Glutamatergic neuron (in vitro differentiated cells): Measurements from ENCODE around the gene TRPM2. TPM values are rescaled to one million over a fixed set of nuclear protein-coding genes. Genes with fewer than 3 reads are reported as not detected.

Experiments
- DNase-seq: peaks from one replicate; pipeline ENCODE4 v3.0.0; 2022
- H3K27ac Mint-ChIP-seq: one replicate; pipeline ENCODE4 v1.8.0; 2020; ENCODE audit warnings: mild to moderate bottlenecking, mixed read lengths, inconsistent platforms; ENCODE audit not compliant: unreplicated experiment
- H3K27me3 Mint-ChIP-seq: one replicate; pipeline ENCODE4 v1.8.0; 2020; ENCODE audit warnings: mild to moderate bottlenecking, moderate library complexity, mixed read lengths, inconsistent platforms; ENCODE audit not compliant: unreplicated experiment
- H3K36me3 Mint-ChIP-seq: one replicate; pipeline ENCODE4 v1.8.0; 2020; ENCODE audit warnings: mild to moderate bottlenecking, mixed read lengths, inconsistent platforms; ENCODE audit not compliant: unreplicated experiment
- H3K4me1 Mint-ChIP-seq: one replicate; pipeline ENCODE4 v1.8.0; 2020; ENCODE audit warnings: mild to moderate bottlenecking, low read depth, mixed read lengths, inconsistent platforms; ENCODE audit not compliant: unreplicated experiment
- H3K4me3 Mint-ChIP-seq: one replicate; pipeline ENCODE4 v1.8.0; 2020; ENCODE audit warnings: mild to moderate bottlenecking, mixed read lengths, inconsistent platforms; ENCODE audit not compliant: unreplicated experiment
- H3K9me3 Mint-ChIP-seq: one replicate; pipeline ENCODE4 v1.8.0; 2020; ENCODE audit warnings: mild to moderate bottlenecking, moderate library complexity, mixed read lengths, inconsistent platforms; ENCODE audit not compliant: unreplicated experiment
- total RNA-seq: library from RNA; stranded (reverse); fragmentation: NEBNext Ultra II Directional; extraction: Animal tissue kit (Norgen Biotek cat#: 25700); gene quantifications from one replicate; pipeline ENCODE4 v1.2.1, GENCODE V29; 2021; ENCODE audit not compliant: unreplicated experiment
- TF ChIP-seq, protein P1 (sequence below): fragments of 200-600 bp; sonication (generic); IDR thresholded peaks from one replicate; pipeline ENCODE4 v1.5.0; 2021; ENCODE audit not compliant: partially characterized antibody, unreplicated experiment

Gene TRPM2
- total RNA-seq, 1 donor from 2014 or later: not detected

DNA sequence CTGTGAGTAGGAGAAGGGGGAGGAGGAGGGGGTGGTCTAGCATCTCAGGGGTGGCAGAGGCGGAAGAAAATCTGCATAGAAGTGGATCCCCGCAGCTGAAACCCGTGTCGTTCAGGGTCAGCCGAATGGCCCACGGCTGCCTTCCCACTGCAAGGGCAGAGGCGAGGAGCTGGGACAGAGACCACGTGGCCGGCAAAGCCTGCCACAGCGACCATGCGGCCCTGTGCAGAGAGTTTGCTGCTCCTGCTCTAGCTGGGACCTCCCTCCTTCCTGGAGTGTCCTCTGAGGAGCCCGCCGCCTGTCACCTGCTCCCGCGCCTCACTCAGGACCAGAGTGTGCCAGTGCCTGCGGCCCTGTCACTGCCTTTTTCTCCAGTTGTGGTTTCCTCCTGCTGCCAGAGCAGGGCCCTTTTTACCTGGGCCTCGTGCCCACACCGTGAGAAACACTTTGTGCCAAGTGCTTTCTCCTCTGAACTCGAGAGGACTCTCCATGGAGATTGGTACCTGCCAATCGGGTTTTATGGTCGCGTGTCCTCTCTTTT is 5.4 kb upstream of the TRPM2 start:
- DNase-seq: no peak
- Mint-ChIP-seq H3K36me3 (no peaks in the 10 kb centered on the region), H3K4me1 (peaks cover 4% of the 10 kb centered on the region), H3K4me3 (no peak overlapping the region), H3K27me3 (peaks cover 7% of the 10 kb centered on the region), H3K27ac (no peak overlapping the region), H3K9me3 (peaks cover 2% of the 10 kb centered on the region)
- TF ChIP-seq, protein P1, sequence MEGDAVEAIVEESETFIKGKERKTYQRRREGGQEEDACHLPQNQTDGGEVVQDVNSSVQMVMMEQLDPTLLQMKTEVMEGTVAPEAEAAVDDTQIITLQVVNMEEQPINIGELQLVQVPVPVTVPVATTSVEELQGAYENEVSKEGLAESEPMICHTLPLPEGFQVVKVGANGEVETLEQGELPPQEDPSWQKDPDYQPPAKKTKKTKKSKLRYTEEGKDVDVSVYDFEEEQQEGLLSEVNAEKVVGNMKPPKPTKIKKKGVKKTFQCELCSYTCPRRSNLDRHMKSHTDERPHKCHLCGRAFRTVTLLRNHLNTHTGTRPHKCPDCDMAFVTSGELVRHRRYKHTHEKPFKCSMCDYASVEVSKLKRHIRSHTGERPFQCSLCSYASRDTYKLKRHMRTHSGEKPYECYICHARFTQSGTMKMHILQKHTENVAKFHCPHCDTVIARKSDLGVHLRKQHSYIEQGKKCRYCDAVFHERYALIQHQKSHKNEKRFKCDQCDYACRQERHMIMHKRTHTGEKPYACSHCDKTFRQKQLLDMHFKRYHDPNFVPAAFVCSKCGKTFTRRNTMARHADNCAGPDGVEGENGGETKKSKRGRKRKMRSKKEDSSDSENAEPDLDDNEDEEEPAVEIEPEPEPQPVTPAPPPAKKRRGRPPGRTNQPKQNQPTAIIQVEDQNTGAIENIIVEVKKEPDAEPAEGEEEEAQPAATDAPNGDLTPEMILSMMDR: no peak

DNA sequence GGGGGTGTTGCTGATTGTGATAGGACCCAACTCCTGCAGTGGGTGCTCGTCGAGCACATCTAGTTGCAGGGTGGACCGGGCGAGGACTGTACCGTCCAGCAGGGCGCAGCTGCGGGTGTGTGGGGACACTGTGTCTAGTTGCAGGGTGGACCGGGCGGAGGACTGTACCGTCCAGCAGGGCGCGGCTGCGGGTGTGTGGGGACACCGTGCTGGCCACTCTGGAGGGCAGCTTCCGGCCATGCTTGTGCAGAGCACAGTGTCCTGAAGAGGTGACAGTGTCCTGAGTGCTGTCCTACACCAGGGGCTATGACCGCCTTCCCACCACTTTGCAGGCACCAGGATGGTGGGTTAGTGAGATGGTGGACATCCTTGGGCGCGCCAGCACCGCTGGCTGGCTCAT is 4.6 kb upstream of the TRPM2 start:
- no peaks in the 10 kb centered on the region for H3K36me3 Mint-ChIP-seq

DNA sequence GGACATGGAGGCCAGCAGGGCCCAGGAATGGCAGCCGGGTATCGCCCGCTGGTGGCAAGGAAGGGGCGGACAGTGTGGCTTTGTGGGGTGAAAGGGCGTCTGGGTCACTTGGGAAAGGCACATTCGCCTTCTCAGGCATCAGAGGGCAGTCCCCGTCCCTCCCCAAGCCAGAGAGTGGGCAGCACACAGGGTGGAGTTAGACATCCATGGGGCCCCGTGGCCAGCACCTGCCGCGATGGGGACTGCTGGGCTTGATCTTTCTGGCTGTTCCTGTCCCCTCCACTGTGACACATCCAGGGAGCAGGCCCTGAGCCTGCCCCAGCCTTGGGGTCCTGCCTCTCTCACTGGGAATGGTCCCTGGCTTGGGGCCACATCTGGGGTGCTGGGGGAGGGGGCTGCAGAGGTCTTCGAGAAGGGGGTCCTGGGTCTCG is 4.0 kb upstream of the TRPM2 start:
- H3K27me3 Mint-ChIP-seq: peaks cover 7% of the 10 kb centered on the region
- H3K27ac Mint-ChIP-seq: no peak overlapping the region
- no peaks in the 10 kb centered on the region for H3K36me3 Mint-ChIP-seq
- no peaks in the 10 kb centered on the region for H3K9me3 Mint-ChIP-seq
- H3K4me1 Mint-ChIP-seq: peaks cover 4% of the 10 kb centered on the region
- TF ChIP-seq, protein P1: no peak
- no peak for DNase-seq
- no peak overlapping the region for H3K4me3 Mint-ChIP-seq

More for the DNA sequence above, 4.6 kb upstream of the TRPM2 start:
- Mint-ChIP-seq H3K4me3 (no peak overlapping the region), H3K27ac (no peak overlapping the region), H3K9me3 (peaks cover under 1% of the 10 kb centered on the region), H3K27me3 (peaks cover 7% of the 10 kb centered on the region), H3K4me1 (peaks cover 4% of the 10 kb centered on the region)
- no peak for DNase-seq
- TF ChIP-seq, protein P1: no peak

DNA sequence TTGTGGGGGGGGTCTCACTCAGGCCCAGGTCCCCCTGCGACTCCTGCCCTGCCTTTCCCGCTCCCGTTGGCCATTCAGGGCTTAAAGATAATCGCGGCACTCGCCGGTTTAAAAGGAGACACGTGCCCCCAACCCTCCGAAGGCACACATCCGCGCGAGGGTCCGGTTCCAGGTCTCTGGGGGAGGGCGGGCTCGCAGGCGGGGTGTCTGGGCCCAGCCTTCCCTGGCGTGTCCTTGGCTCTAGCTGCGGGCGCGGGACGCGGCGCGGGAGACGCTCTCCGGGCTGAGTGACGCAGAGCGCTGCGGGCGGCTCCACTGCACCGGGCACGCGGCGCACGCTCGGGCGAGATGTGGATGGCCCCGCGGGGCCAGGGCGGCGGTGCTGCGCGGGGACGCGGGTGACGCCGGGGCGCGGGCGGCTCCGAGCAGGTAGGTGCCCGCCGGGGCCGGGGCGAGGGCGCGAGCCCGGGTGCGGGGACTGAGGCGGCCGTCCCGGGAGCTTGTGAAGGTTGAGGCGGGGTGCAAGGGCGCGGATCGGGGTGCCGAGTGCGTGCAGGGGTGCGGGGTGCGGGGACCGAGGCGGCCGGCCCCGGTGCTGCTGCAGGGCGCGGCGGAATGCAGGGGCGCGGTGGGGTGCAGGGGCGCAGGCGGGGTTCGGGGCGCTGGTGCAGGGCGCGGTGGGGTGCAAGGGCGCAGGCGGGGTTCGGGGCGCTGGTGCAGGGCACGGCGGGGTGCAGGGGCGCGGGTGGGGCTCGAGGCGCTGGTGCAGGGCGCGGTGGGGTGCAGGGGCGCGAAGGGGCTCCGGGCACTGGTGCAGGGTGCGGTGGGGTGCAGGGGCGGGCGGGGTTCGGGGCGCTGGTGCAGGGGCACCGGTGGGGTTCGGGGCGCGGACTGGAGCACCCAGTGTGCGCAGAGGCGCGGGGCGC is 3.3 kb upstream of the TRPM2 start:
- no peak for DNase-seq
- Mint-ChIP-seq H3K9me3 (peaks cover 2% of the 10 kb centered on the region), H3K4me3 (no peak overlapping the region), H3K4me1 (peaks cover under 1% of the 10 kb centered on the region), H3K36me3 (no peaks in the 10 kb centered on the region), H3K27ac (no peak overlapping the region), H3K27me3 (peaks cover 4% of the 10 kb centered on the region)
- TF ChIP-seq, protein P1: no peak

DNA sequence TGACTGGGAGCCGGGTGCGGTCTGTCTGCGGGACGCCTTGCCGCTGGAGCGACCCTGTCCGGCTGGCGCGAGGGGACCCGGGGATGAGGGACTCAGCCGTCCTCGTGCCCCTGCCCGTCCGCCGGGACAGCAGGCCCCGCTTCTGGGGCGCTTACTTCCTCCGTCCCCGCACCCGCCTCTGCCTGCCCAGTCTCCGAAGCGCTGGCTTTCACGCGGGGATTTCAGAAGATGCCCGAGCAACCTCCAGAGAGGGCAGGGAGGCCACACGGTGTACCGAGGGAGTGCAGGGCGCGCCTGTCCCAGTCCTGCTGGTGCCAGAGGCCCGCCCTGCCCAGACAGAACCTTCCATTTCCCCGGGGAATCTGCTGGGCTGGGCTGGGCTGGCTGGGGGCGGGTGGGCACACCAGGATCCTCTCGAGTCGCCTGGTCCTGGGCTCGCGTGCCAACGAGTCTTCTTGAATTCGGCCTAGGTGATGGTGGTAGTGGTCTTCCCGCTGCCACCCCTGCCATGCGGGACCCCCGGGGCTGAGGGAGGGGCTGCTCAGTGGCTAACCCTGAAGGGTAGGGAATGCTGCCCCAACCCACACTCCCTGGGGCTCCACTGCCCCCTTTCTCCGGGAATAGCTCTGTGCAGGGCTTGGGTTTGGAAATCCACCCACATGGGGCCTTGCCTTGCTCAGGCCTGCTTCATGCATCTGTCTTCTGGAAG is 2.5 kb upstream of the TRPM2 start:
- Mint-ChIP-seq H3K36me3 (no peaks in the 10 kb centered on the region), H3K9me3 (peaks cover 5% of the 10 kb centered on the region), H3K27me3 (peaks cover 8% of the 10 kb centered on the region), H3K27ac (no peak overlapping the region), H3K4me3 (no peak overlapping the region), H3K4me1 (peaks cover 2% of the 10 kb centered on the region)
- no peak for DNase-seq
- TF ChIP-seq, protein P1: no peak
